Measurements from ENCODE around the gene NCS1. TPM values are rescaled to one million over a fixed set of nuclear protein-coding genes. Genes with fewer than 3 reads are reported as not detected.
"Not testable (repeated sequence)": the region's sequence is repeated elsewhere in the genome, so short reads cannot be mapped to it uniquely, and the experiment has no call there.

NCS1 gene
- total RNA-seq, 1 donor from 2014 or later, result 312 TPM

- Mint-ChIP-seq H3K27me3 (ENCODE audit: unreplicated experiment) (peaks cover 1% of the 10 kb centered on the region), H3K4me1 (ENCODE audit: low read depth, unreplicated experiment) (no peaks in the 10 kb centered on the region), H3K9me3 (ENCODE audit: unreplicated experiment) (peaks cover 1% of the 10 kb centered on the region), H3K36me3 (ENCODE audit: unreplicated experiment) (no peaks in the 10 kb centered on the region), H3K4me3 (ENCODE audit: unreplicated experiment) (no peak overlapping the region), H3K27ac (ENCODE audit: unreplicated experiment) (no peak overlapping the region)
- DNase-seq, result no peak
- no peak for TF ChIP-seq CTCF (IDR thresholded peaks at IDR 0.05; ENCODE audit: partially characterized antibody, unreplicated experiment)
These were observed 83.5 kb downstream of the NCS1 start for GRCh38 chr9:130255631-130256134.

DNA sequence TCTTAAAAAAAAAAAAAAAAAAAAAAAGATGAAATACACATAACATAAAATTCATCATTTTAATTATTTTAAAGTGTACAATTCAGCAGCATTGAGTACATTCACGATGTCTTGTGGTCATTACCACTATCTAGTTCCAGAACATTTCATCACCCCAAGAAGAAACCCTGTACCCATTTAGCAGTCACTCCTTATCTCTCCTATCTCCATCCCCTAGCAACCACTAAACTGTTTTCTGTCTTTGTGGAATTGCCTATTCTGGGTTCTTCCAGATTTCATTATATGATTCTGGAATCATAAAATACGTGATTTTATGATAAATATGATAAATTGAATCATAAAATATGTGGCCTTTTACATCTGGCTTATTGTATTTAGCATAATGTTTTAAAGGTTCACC, 84.4 kb downstream of the NCS1 start:
- peaks cover 1% of the 10 kb centered on the region for H3K27me3 Mint-ChIP-seq (ENCODE audit: unreplicated experiment)
- DNase-seq, result no peak
- no peak for TF ChIP-seq CTCF (IDR thresholded peaks at IDR 0.05; ENCODE audit: partially characterized antibody, unreplicated experiment)
- H3K27ac Mint-ChIP-seq (ENCODE audit: unreplicated experiment), result no peak overlapping the region
- no peaks in the 10 kb centered on the region for H3K4me1 Mint-ChIP-seq (ENCODE audit: low read depth, unreplicated experiment)
- no peaks in the 10 kb centered on the region for H3K36me3 Mint-ChIP-seq (ENCODE audit: unreplicated experiment)
- no peak overlapping the region for H3K4me3 Mint-ChIP-seq (ENCODE audit: unreplicated experiment)
- H3K9me3 Mint-ChIP-seq (ENCODE audit: unreplicated experiment), result peaks cover under 1% of the 10 kb centered on the region

DNA sequence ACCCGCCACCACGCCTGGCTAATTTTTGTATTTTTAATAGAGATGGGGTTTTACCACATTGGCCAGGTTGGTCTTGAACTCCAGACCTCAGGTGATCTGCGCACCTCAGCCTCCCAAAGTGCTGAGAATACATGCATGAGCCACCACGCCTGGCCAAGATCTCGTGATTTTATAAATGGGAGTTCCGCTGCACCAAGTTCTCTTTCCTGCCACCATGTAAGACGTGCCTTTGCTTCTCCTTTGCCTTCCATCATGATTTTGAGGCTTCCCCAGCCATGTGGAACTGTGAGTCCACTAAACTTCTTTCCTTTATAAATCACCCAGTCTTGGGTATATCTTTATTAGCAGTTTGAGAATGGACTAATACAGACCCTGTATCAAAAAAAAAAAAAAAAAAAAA, 85.9 kb downstream of the NCS1 start:
- H3K36me3 Mint-ChIP-seq (ENCODE audit: unreplicated experiment); H3K27me3 Mint-ChIP-seq (ENCODE audit: unreplicated experiment); DNase-seq; H3K4me1 Mint-ChIP-seq (ENCODE audit: low read depth, unreplicated experiment); H3K9me3 Mint-ChIP-seq (ENCODE audit: unreplicated experiment); H3K27ac Mint-ChIP-seq (ENCODE audit: unreplicated experiment); H3K4me3 Mint-ChIP-seq (ENCODE audit: unreplicated experiment): not testable (repeated sequence)

- no peak for TF ChIP-seq CTCF (IDR thresholded peaks at IDR 0.05; ENCODE audit: partially characterized antibody, unreplicated experiment)
- no peak for DNase-seq
- Mint-ChIP-seq H3K27me3 (ENCODE audit: unreplicated experiment) (peaks cover 8% of the 10 kb centered on the region), H3K9me3 (ENCODE audit: unreplicated experiment) (peaks cover 3% of the 10 kb centered on the region), H3K4me1 (ENCODE audit: low read depth, unreplicated experiment) (no peaks in the 10 kb centered on the region), H3K36me3 (ENCODE audit: unreplicated experiment) (no peaks in the 10 kb centered on the region), H3K4me3 (ENCODE audit: unreplicated experiment) (no peak overlapping the region), H3K27ac (ENCODE audit: unreplicated experiment) (no peak overlapping the region)
These were observed 86.8 kb downstream of the NCS1 start for GRCh38 chr9:130259044-130259443.

DNA sequence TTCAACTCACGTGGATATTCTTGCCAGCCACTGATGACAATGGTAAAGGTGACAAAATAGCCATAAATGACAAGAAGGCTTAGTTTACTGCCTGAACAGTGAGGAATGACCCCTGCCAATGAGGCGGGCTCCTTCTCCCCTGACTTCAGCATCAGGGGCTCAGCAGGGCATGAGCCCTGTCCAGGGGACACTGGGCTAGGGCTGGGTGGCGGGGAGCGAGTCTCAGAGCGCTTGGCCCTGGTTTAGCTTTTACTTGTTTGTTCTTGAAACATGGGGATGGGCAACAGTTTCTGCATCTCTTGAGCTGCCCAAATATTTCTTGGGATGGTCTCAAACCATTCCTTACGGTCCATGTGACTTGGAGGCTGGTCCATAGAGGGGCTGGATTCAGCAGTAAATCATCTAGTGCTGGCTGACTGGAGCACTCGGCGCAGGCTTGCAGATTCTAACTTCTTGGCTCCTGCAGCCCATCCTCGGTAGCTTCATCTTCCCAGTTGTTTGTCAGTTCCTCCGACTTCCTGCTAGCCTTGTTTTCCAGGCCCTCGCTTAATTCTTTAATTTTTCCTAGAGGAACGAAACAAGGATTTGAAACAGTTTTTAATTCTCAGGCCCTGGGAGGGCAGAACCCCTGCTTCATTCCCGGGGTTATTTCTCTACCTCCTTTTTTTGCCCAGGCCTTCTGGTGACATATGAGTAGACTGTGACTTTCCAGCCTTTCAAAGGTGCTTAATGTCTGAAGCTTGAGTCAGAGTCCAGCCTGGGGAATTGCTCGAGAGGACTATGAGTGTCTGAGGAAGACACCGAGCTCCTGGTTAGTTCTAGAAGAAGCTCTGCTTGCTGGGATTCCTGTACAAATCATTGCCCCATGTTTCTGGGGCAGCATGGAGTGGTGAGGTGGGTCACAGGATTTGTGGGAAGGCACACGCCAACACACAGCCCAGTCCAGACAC, 88.9 kb downstream of the NCS1 start:
- H3K4me3 Mint-ChIP-seq (ENCODE audit: unreplicated experiment), result no peak overlapping the region
- peaks cover 8% of the 10 kb centered on the region for H3K27me3 Mint-ChIP-seq (ENCODE audit: unreplicated experiment)
- H3K27ac Mint-ChIP-seq (ENCODE audit: unreplicated experiment), result no peak overlapping the region
- H3K36me3 Mint-ChIP-seq (ENCODE audit: unreplicated experiment), result no peaks in the 10 kb centered on the region
- peaks cover 4% of the 10 kb centered on the region for H3K9me3 Mint-ChIP-seq (ENCODE audit: unreplicated experiment)
- TF ChIP-seq CTCF (IDR thresholded peaks at IDR 0.05; ENCODE audit: partially characterized antibody, unreplicated experiment), result no peak
- no peaks in the 10 kb centered on the region for H3K4me1 Mint-ChIP-seq (ENCODE audit: low read depth, unreplicated experiment)
- DNase-seq, result no peak
